ENCODE measurements around the gene WDTC1. TPM values are rescaled to one million over a fixed set of nuclear protein-coding genes. Genes with fewer than 3 reads are reported as not detected.

The WDTC1 gene
- total and polyA plus RNA-seq, 2 of the 13 experiments (the other 11 are each of a cell fraction or from before 2014, with no cell fraction given), result 5.5 TPM

- TF ChIP-seq ARID5B (CRISPR knock-in tag; IDR thresholded peaks at IDR 0.05) (no peak), MXD4 (CRISPR knock-in tag; IDR thresholded peaks at IDR 0.05) (peak; percentile 69; the same call in 1 of the 2 replicates), ZNF691 (CRISPR knock-in tag; IDR thresholded peaks at IDR 0.05; ENCODE audit: borderline replicate concordance, low read depth) (peak; percentile 53; the same call in 1 of the 2 replicates), MXD3 (CRISPR knock-in tag; IDR thresholded peaks at IDR 0.05) (peak; percentile 24; the same call in 1 of the 2 replicates), MNT (IDR thresholded peaks at IDR 0.05) (peak; percentile 80), XRCC5 (optimal IDR thresholded peaks at IDR 0.05; ENCODE audit: low read length) (peak; percentile 78), STAT5B (CRISPR knock-in tag; IDR thresholded peaks at IDR 0.05) (no peak), ZNF274 (CRISPR knock-in tag; IDR thresholded peaks at IDR 0.05) (no peak), ARHGAP35 (CRISPR knock-in tag; IDR thresholded peaks at IDR 0.05; ENCODE audit: borderline replicate concordance) (no peak), AKNA (CRISPR knock-in tag; IDR thresholded peaks at IDR 0.05; ENCODE audit: borderline replicate concordance) (no peak), KAT8 (CRISPR knock-in tag; IDR thresholded peaks at IDR 0.05) (peak; percentile 72), ERF (CRISPR knock-in tag; IDR thresholded peaks at IDR 0.05) (peak; percentile 21; the same call in 1 of the 2 replicates), ZNF33A (CRISPR knock-in tag; IDR thresholded peaks at IDR 0.05; ENCODE audit: borderline replicate concordance) (no peak), ZNF747 (CRISPR knock-in tag; IDR thresholded peaks at IDR 0.05; ENCODE audit: borderline replicate concordance) (no peak; the same call in 1 of the 2 replicates), POLR2A (IDR thresholded peaks at IDR 0.05; ENCODE audit: insufficient read depth in 1 of 2, low read depth in 2 of 2, low read length in 2 of 2) (0 out of 4 replicates have a peak, but pooled peaks of 1 of the 2 experiments have one; percentile 20), ZNF430 (CRISPR knock-in tag; IDR thresholded peaks at IDR 0.05) (peak; percentile 69; the same call in 1 of the 2 replicates), ZNF530 (CRISPR knock-in tag; IDR thresholded peaks at IDR 0.05; ENCODE audit: low read depth) (no peak), ZNF572 (CRISPR knock-in tag; IDR thresholded peaks at IDR 0.05) (peak; percentile 92; the same call in 1 of the 2 replicates)
These were observed 107.3 kb downstream of the WDTC1 start, which contains the start of gene SYTL1 (continued) for GRCh38 chr1:27341525-27342252.
